Measurements from ENCODE around the gene PNPLA2.

Gene PNPLA2

DNA sequence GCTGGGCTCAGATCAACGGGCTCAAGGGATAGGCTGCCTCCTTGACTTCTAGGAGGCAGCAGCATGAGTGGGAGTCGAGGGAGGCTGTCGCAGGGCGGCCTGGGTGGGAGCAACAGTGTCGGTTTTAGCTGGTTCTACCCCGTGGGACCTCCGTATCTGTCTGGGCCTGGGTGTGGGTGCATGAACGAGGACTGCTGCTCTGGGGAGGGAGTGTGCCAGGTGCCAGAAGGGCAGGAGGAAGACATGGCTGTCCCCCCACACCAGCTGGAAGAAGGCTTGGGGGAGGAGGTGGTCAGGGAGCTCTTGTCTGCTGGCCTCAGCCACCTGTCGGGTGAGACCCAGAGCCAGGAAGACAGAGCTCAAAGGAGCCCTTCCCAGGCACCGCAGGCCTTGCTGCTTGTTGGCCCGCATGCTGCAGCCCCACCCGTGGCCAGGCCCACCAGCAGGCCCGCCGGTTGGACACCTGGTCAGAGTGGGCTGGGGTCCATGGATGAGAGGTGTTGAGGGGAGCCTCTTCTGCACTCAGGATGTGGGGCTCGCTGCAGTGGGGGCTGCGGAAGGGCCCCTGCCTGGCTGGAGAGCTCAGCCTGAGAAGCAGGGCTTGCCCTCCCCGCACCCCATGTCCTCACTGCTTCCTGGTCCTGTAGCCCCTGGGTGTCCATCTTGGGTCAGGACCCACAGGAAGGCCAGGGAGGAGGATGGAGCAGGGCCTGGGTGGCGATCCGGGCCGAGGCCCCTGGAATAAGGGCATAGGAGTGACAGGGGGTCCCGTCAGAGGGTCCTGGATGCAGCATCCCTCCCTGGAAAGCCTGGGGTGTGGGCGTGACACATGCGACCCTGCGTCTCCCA is 32.3 kb upstream of the PNPLA2 start:
- DNase-seq: no peak

- DNase-seq: no peak
Observed at GRCh38 chr11:787084-787675, 31.5 kb upstream of the PNPLA2 start.

GRCh38 chr11:788009-788640 is 30.6 kb upstream of the PNPLA2 start:
- no peak for DNase-seq

DNA sequence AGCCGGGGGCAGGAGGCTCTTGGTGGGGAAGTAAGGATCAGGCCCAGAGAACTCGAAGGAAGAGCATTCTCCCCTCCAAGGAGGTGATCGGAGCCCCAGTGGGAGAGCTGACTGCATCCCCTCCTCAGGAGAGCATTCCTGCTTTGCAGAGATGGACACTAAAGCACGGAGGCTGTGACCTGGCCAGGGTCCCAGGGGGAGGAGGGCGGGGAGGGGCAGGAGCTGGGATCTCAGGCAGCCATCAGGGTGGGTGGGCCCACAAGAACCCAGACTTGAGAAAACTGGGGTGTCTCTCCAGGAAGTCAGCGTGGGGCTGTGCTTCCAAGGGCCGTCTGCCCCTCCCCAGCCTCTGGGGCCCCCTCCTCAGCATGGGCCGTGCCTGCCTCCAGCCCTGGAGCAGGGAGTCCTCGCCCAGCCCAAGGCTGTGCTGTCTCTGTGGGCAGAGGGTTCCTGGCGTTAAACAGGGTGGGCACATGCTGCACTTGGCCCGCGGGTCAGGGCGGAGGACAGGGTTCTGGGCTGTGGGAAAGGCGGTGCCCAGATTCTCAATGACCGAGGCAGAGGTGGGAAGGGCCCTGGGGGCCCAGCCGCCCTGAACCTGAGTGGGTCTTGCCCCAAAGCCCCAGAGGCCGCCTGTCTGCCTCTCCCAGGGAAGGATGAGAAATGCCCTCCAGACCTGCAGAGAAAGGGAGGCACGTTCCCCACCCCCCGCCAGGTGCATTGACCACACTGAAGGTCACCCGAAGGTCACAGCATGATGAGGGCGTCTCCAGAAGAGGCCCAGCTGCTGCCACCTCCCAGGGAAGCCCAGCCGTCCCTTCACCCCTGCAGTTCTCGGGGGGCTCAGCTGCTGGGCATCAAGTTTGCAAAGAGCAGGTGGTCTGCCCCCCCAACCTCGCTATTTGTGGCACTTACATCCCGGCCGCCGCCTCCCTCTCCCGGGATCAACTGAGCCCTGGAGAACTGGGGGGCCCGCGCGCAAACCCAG is 29.5 kb upstream of the PNPLA2 start:
- DNase-seq: no peak

DNA sequence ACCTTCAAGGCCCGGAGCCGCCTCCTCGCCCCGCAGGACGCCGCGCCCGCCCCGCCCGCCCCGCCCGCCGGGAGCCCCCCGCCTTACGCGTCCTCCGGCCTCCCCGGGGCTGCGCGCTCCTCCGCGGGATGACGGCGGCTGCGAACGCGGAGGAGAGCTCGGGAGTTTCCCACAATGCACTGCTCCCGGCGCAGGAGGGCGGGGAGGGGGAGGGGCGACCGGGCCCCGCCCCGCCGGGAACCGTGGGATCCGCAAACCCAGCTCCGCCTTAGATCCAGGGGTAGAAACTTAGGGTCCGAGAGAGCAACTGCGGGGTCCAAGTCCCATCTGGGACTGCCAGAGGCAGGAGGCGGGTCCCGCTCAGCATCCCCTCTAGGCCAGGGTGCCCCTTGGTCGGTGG is 28.8 kb upstream of the PNPLA2 start, which contains the start of gene CEND1:
Gene CEND1 (minus strand): TSS at position 148 of the 400 bp plus-strand sequence. CDS start 1,514 bp downstream, outside the sequence.
- peak; percentile 15 to 53 for DNase-seq

DNA sequence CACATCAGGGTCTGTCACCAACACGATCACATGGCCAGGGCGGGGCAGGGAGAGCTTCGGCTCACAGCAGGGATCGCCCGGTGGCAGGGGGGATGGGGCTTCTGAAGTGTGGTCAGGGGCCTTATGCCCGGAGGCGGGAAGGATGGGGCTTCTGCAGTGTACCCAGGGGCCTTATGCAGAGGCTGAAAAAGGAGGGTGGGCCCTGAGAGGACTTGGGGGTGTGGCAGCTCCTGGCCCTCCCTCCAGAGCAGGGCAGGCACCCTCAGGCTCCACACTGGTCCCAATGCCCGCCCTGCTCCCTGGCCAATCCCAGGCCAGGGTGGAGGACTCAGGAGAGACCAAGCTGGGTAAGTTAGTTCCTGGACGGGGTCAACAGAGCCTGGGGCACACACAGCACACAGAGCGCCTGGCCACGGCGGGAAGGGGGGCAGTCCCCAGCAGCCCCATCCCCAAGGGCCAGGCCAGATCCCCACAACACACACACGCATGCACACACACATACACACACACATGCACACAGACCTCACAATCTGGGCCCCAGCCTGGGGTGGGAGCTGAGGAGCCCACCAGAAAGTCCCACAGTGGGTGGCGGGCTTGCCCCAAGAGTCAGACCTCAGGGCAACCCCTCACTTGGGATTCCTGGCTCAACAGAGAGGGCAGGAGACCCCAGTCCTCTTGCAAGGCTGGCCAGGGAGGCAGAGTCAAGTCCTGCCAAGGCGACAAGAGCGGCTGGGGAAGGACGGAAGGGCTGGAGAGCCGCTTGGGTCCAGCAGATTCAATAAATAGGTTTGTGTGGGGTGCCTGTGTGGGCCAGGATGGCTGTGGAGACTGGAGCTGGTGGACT is 27.8 kb upstream of the PNPLA2 start:
- DNase-seq: no peak

GRCh38 chr11:791658-792534 is 26.8 kb upstream of the PNPLA2 start:
- no peak for DNase-seq

- no peak for DNase-seq
Observed at GRCh38 chr11:792535-792821, 26.2 kb upstream of the PNPLA2 start.

GRCh38 chr11:792873-793272 is 25.8 kb upstream of the PNPLA2 start:
- no peak for DNase-seq

DNA sequence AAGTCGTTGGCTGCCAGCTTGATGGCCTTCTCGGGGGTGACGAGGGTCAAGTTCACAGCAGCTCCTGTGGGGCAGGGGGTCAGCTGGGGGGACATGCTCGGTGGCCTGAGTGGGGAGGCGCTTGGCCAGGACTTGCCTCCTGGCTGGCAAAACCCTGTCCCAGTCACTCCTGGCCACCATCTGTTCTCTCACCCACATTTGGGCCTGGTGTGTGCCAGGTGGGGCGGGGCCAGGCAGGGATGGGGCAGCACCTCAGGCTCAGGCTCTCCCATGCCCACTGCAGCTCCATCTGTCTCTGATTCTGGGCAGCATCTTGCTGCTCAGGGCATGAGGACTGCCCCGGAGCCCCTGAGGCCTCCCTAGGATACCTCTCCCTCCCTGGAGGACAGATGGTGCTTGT is 25.2 kb upstream of the PNPLA2 start:
- no peak for DNase-seq

GRCh38 chr11:794013-794765 is 24.5 kb upstream of the PNPLA2 start:
- DNase-seq: no peak

DNA sequence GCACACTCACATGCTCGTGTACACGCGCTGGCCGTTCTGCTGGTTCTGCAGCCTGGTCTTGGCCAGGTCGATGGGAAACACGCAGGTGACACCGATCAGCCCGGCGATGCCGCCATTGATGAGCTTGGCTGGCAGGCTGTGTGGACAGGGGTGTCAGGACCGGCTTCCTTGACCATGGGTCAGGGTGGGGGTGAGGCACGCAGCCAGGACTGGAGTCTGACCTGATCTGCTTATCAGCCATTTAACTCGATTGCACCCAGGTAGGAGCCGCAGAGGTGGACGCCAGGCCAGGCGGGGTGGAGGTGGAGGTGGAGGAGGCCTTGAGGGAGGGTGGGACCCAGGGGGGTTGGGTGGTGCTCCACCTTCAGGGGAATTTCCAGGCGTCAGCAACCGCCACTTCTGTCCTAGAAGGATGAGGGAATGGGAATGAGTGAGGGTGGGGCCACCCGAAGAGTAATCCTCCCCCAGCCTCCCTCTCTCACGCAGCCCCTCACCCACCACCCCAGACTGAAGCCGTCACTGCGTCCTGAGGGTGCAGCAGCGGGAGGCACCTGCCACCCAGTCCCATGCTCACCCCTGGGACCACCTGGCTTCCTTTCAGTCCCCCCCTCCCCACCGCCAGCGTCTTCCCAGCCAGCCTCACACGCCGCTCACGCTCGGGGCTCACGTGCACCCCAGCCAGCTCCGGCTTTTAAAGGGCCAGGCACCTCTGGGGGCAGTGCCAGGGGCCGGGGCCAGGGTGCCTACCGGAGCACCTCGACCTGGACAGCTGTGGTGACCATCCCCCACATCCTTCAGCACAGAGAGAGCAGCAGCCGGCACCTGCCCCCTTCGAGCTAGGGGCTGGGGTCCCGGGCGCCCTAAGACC is 23.7 kb upstream of the PNPLA2 start:
- no peak for DNase-seq

- DNase-seq: peak; percentile 76 to 83
Observed at GRCh38 chr11:795634-796564, 22.8 kb upstream of the PNPLA2 start.

DNA sequence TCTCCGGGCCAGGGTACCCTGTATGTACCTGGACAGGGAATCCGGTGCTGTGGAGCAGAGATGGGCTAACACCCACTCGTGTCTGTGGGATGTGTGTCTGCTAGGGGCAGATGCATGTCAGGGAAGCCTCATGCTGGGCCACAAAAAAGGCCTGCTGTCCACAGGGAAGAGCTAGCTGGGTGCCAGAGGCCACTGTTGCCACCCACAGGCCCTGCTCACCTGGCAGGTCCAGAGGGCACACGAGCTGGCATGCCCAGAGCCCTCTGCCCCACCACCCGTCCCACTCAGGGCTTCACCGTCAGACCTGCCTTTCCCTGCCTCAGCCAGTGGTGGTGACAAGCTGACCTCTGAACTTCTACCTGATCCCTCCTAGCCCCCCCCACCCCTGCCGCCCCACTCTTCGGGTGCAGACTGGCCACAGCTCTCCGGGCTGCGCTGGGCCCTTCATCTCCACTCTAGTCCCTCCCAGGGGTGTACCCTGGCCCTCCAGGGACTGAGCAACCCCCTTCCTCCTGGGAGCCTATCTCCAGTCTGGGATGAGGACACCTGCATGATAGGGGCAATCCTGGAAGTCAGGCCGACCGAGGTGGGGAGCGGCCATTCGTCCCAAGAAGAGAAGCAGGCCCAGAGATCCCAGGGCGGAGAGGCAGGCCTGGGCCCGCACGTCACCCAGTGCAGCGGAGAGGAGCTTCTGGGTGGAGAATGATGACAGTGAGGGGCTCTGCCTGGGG is 22.0 kb upstream of the PNPLA2 start:
- no peak for DNase-seq

GRCh38 chr11:797296-798092 is 21.2 kb upstream of the PNPLA2 start:
- DNase-seq: peak; percentile 80 to 88

DNA sequence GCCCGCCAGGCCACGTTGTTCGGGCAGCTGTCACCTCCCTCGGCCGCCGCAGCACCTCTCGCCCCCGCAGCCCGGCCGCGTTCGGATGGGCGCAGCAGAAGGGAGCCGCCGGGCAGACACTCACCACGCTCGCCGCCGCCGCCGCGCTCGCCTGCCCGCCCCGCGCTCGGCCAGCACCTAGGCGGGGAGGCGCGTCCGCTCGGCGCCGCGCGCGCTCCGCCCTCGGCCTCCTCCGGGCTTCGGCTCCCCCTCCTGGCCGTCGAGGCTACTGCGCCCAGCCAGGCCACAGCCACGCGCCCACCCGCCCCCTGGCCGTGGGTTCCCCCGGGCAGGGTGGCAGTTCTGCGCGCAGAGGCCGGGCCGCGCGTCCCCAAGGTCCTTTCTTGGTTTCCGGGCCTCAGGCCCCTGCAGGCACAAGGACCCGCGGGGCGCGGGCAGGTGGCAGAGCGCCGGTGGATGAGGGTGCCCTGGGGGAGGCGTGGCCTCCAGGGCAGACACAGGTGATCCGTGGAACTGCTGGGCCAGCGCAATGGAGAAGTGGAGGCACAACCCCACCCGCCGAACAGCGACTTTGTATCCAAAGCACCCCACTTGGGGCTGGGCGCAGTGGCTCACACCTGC is 20.5 kb upstream of the PNPLA2 start, which contains the start of gene SLC25A22:
Gene SLC25A22 (minus strand): TSS at position 189 of the 621 bp plus-strand sequence. CDS start 3,275 bp downstream, outside the sequence.
- peak; percentile 76 to 87 for DNase-seq

Measured in CD4-positive, alpha-beta T cell treated with Interferon alpha-2 for 1 hour (primary cell).